Type B pancreatic cell (in vitro differentiated cells): Measurements from ENCODE around the gene CLIC4. TPM values are rescaled to one million over a fixed set of nuclear protein-coding genes. Genes with fewer than 3 reads are reported as not detected.
A peak's percentile ranks its signal among the peaks of the same experiment; 100 is the strongest.

Experiments
- DNase-seq: peaks from one replicate; pipeline ENCODE4 v3.0.0; 2021; ENCODE audit warnings: mixed read lengths; ENCODE audit not compliant: unreplicated experiment; ENCODE audit errors: extremely low spot score
- H3K27ac Mint-ChIP-seq: 2 replicates; pipeline ENCODE4 v1.8.0; 2021; ENCODE audit warnings: mild to moderate bottlenecking, mixed read lengths
- H3K27me3 Mint-ChIP-seq: 2 replicates; pipeline ENCODE4 v1.8.0; 2021; ENCODE audit warnings: mixed read lengths
- H3K36me3 Mint-ChIP-seq: 2 replicates; pipeline ENCODE4 v1.8.0; 2021; ENCODE audit warnings: mixed read lengths
- H3K4me1 Mint-ChIP-seq: one replicate; pipeline ENCODE4 v1.8.0; 2021; ENCODE audit warnings: mixed read lengths; ENCODE audit not compliant: unreplicated experiment
- H3K4me3 Mint-ChIP-seq: 2 replicates; pipeline ENCODE4 v1.8.0; 2021; ENCODE audit warnings: mild to moderate bottlenecking, mixed read lengths
- H3K9me3 Mint-ChIP-seq: 2 replicates; pipeline ENCODE4 v1.8.0; 2021; ENCODE audit warnings: mixed read lengths
- total RNA-seq: library from RNA; stranded (reverse); gene quantifications from 2 replicates; pipeline ENCODE4 v1.2.1, GENCODE V29; 2021; ENCODE audit warnings: low replicate concordance
- TF ChIP-seq, protein P1 (sequence below): fragments of 200-600 bp; sonication (generic); conservative IDR thresholded peaks from 2 replicates; pipeline ENCODE4 v1.5.0; 2021; ENCODE audit warnings: antibody characterized with exemption, mild to moderate bottlenecking

The CLIC4 gene
- total RNA-seq, 1 donor from 2014 or later: 109 TPM

DNA sequence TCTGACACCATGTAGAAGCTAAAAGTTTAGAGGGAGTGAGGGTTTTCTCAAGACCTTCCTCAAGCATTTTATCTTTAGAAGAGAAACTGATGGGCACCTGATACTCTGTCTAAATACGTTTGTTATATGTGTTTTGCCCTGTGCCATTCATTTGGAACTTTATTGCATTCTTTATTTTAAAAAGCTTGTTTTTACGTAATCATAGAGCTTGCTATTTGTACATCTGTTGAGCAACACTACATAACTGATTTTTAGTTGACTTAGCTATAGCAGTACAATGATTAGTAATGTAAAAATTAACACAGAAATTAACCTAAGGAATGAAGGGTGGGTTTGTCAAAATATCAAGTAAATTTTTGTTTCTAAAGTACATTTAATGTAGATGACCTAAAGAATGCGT, 96.3 kb downstream of the CLIC4 start:
- Mint-ChIP-seq H3K4me1 (no peaks in the 10 kb centered on the region), H3K27ac (no peak overlapping the region), H3K27me3 (no peaks in the 10 kb centered on the region), H3K4me3 (no peak overlapping the region), H3K9me3 (no peaks in the 10 kb centered on the region), H3K36me3 (no peaks in the 10 kb centered on the region)
- TF ChIP-seq, protein P1, sequence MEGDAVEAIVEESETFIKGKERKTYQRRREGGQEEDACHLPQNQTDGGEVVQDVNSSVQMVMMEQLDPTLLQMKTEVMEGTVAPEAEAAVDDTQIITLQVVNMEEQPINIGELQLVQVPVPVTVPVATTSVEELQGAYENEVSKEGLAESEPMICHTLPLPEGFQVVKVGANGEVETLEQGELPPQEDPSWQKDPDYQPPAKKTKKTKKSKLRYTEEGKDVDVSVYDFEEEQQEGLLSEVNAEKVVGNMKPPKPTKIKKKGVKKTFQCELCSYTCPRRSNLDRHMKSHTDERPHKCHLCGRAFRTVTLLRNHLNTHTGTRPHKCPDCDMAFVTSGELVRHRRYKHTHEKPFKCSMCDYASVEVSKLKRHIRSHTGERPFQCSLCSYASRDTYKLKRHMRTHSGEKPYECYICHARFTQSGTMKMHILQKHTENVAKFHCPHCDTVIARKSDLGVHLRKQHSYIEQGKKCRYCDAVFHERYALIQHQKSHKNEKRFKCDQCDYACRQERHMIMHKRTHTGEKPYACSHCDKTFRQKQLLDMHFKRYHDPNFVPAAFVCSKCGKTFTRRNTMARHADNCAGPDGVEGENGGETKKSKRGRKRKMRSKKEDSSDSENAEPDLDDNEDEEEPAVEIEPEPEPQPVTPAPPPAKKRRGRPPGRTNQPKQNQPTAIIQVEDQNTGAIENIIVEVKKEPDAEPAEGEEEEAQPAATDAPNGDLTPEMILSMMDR: no peak
- DNase-seq: no peak

DNA sequence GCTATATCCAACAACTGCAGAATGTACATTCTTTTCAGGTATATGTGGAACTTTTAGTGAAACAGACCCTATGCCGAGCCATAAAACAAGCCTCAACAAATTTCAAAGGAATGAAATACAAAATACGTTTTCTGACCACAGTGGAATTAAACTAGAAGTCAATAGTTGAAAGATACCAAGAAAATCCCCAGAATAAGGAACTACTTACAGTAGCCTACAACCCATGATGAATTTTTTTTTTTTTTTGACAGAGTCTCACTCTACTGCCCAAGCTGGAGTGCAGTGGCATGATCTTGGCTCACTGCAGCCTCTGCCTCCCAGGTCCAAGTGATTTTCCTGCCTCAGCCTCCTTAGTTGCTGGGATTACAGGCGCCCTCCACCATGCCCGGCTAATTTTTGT, 101.4 kb downstream of the CLIC4 start:
- no peak for DNase-seq
- H3K9me3 Mint-ChIP-seq: no peaks in the 10 kb centered on the region
- peaks cover 7% of the 10 kb centered on the region for H3K4me1 Mint-ChIP-seq
- no peaks in the 10 kb centered on the region for H3K36me3 Mint-ChIP-seq
- peaks cover 10% of the 10 kb centered on the region for H3K27me3 Mint-ChIP-seq
- TF ChIP-seq, protein P1: no peak
- no peak overlapping the region for H3K27ac Mint-ChIP-seq
- peak overlapping the region; percentile 42 for H3K4me3 Mint-ChIP-seq

DNA sequence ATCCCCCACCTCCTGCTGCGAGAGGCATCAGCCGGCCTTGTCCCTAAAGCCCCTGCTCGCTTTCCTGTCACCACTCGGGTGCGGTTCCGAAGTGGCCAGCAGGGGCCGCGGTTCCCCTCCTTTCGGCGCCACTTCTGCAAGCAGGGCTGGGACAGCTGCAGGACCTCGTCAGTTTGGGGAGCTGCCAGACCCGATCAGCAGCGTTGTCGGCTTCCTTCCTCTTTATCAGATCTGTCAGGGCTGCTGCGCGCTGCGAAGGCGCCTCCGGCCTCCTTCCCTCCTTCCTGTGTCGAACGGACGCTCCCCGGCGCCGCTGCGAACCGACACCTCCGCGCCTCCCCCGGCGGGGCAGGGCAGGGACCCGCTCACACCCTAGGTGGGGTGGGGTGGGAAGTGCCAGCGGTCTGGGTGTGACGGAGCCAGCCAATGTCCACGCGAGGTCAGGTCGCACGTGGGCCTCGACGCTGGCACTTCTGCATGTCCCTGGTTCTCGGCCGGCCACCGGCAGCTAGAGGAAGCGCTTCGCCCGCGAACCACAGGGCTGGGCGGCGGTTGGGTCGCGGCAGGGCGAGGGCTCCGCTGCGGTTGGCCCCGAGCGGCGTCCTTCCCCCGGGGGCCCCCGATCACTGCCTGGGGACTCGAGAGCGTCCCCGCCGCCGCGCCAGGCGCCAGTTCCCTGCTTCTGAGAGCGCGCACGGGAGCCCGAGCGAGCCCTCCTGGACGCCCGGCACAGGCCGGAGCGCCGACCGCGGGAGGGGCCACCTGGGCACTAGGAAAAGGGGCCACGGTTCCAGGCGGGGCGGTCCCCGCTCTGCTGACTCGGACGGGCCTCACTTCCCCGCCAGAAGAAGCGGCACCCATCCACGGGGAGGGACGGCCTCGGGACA, 103.0 kb downstream of the CLIC4 start:
- Mint-ChIP-seq H3K9me3 (no peaks in the 10 kb centered on the region), H3K27ac (peak overlapping the region; percentile 72), H3K36me3 (no peaks in the 10 kb centered on the region), H3K4me1 (peaks cover 11% of the 10 kb centered on the region), H3K4me3 (peak overlapping the region; percentile 83), H3K27me3 (peaks cover 10% of the 10 kb centered on the region)
- TF ChIP-seq, protein P1: peak; percentile 97
- peak; percentile 91 for DNase-seq

DNA sequence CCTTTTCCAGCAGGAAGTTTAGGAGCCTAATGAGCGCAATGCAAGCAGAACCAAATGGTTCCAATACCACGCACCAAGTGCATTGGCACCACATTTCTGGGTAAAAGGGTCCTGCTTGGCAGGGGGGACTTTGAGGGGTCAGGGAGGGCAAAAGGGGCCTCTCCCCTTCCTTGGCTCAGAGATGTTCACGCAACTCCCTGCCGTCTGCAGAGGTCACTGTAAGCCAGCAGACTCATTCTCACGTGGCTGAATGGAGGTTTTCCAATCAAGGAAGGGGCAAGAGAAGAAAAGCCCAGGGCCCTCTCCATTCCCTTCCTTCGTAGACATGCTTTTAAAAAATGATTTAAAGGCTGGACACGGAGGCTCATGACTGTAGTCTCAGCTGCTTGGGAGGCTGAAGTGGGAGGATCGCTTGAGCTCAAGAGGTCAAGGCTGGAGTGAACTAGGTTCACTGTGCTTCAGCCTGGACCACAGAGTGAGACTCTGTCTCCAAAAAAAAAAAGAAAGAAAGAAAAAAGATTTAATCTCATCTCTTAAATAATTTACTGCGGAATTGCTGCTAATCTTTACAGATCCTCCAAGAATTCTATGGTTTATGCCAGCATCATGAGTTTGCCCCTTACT, 104.5 kb downstream of the CLIC4 start:
- no peaks in the 10 kb centered on the region for H3K36me3 Mint-ChIP-seq
- peaks cover 10% of the 10 kb centered on the region for H3K27me3 Mint-ChIP-seq
- TF ChIP-seq, protein P1: peak; percentile 41
- DNase-seq: no peak
- H3K9me3 Mint-ChIP-seq: no peaks in the 10 kb centered on the region
- H3K27ac Mint-ChIP-seq: no peak overlapping the region
- peak overlapping the region; percentile 55 for H3K4me3 Mint-ChIP-seq
- peaks cover 14% of the 10 kb centered on the region for H3K4me1 Mint-ChIP-seq

DNA sequence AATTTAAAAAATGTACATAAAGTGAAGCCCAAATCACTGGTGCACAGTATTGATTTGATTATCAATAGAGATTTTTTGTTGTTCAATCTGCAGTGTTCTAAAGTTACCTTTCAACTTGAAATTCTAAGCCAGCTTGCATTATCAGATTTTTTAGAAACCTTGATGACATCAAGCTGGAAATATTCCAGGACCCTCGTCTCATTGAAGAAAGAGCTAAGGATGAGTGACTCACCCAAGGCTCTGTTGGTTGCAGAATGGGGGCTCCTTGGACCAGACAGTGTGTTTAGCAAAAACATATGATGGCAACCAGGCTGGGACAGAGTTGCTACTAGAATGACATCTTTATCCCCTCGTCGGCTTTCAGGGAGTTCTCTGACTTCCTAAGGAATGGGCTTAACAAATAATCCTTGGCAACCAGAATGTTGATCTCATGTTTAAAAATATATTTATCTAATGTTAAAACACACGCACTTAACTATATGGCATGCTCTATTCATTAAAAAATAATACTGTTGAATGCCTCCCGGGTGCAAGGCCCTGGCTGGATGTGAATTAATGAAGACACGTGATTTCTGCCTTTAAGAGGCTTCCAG, 105.2 kb downstream of the CLIC4 start:
- Mint-ChIP-seq H3K27me3 (peaks cover 10% of the 10 kb centered on the region), H3K27ac (no peak overlapping the region), H3K9me3 (no peaks in the 10 kb centered on the region), H3K4me3 (no peak overlapping the region), H3K36me3 (no peaks in the 10 kb centered on the region), H3K4me1 (peaks cover 14% of the 10 kb centered on the region)
- TF ChIP-seq, protein P1: no peak
- no peak for DNase-seq
